ENCODE results near the gene EPB41L4B.

EPB41L4B gene

GRCh38 chr9:109242741-109243140, 78.1 kb downstream of the EPB41L4B start:
- no peak overlapping the region for H3K4me3 ChIP-seq (ENCODE audit: low read depth, low read length)
- no peak for TF ChIP-seq CTCF (IDR thresholded peaks at IDR 0.05; ENCODE audit: low read depth, low read length, missing control alignments)
- in situ Hi-C loops (cut with HindIII; ENCODE audit: low sequenced_read_pairs) = no loop called here
- no peak for DNase-seq (ENCODE audit: low read depth)

GRCh38 chr9:109242014-109242413, 78.8 kb downstream of the EPB41L4B start:
- in situ Hi-C loops (cut with HindIII; ENCODE audit: low sequenced_read_pairs) = no loop called here
- no peak for DNase-seq (ENCODE audit: low read depth)
- no peak for TF ChIP-seq CTCF (IDR thresholded peaks at IDR 0.05; ENCODE audit: low read depth, low read length, missing control alignments)
- H3K4me3 ChIP-seq (ENCODE audit: low read depth, low read length) = no peak overlapping the region

- DNase-seq (ENCODE audit: low read depth) = no peak
- no peak for TF ChIP-seq CTCF (IDR thresholded peaks at IDR 0.05; ENCODE audit: low read depth, low read length, missing control alignments)
- in situ Hi-C loops (cut with HindIII; ENCODE audit: low sequenced_read_pairs) = no loop called here
These were observed 79.7 kb downstream of the EPB41L4B start for GRCh38 chr9:109241207-109241606.

GRCh38 chr9:109239240-109239639, 81.6 kb downstream of the EPB41L4B start:
- no peak overlapping the region for H3K4me3 ChIP-seq (ENCODE audit: low read depth, low read length)
- in situ Hi-C loops (cut with HindIII; ENCODE audit: low sequenced_read_pairs) = no loop called here
- no peak for DNase-seq (ENCODE audit: low read depth)
- no peak for TF ChIP-seq CTCF (IDR thresholded peaks at IDR 0.05; ENCODE audit: low read depth, low read length, missing control alignments)

More at GRCh38 chr9:109241207-109241606, 79.7 kb downstream of the EPB41L4B start:
- no peak overlapping the region for H3K4me3 ChIP-seq (ENCODE audit: low read depth, low read length)

- no peak for DNase-seq (ENCODE audit: low read depth)
- no peak for TF ChIP-seq CTCF (IDR thresholded peaks at IDR 0.05; ENCODE audit: low read depth, low read length, missing control alignments)
- no peak overlapping the region for H3K4me3 ChIP-seq (ENCODE audit: low read depth, low read length)
- in situ Hi-C loops (cut with HindIII; ENCODE audit: low sequenced_read_pairs) = no loop called here
These were observed 82.2 kb downstream of the EPB41L4B start for GRCh38 chr9:109238655-109239054.

GRCh38 chr9:109238125-109238524, 82.7 kb downstream of the EPB41L4B start:
- H3K4me3 ChIP-seq (ENCODE audit: low read depth, low read length) = no peak overlapping the region
- DNase-seq (ENCODE audit: low read depth) = no peak
- in situ Hi-C loops (cut with HindIII; ENCODE audit: low sequenced_read_pairs) = no loop called here
- TF ChIP-seq CTCF (IDR thresholded peaks at IDR 0.05; ENCODE audit: low read depth, low read length, missing control alignments) = no peak

Data from astrocyte of the cerebellum (primary cell).